EH (cell line): ENCODE results near the gene PDE2A.
A peak's percentile ranks its signal among the peaks of the same experiment; 100 is the strongest.

Experiments
- DNase-seq: peaks from one replicate; pipeline ENCODE4 v3.0.0-alpha.2; 2015; ENCODE audit warnings: low read depth

The PDE2A gene

GRCh38 chr11:72613450-72613849 lies 60.8 kb downstream of the PDE2A start:
- no peak for DNase-seq

- DNase-seq, result no peak
Measured at GRCh38 chr11:72609476-72609875, 64.7 kb downstream of the PDE2A start.

- DNase-seq, result peak; percentile 33
Measured at GRCh38 chr11:72609045-72609444, 65.2 kb downstream of the PDE2A start.

GRCh38 chr11:72607496-72607895 lies 66.7 kb downstream of the PDE2A start:
- DNase-seq, result no peak

- DNase-seq, result no peak
Measured at GRCh38 chr11:72606748-72607468, 67.3 kb downstream of the PDE2A start.

GRCh38 chr11:72605973-72606747 lies 68.1 kb downstream of the PDE2A start:
- no peak for DNase-seq

GRCh38 chr11:72604256-72604655 lies 70.0 kb downstream of the PDE2A start:
- no peak for DNase-seq

GRCh38 chr11:72602250-72602904 lies 71.8 kb downstream of the PDE2A start:
- no peak for DNase-seq

- DNase-seq, result no peak
Measured at GRCh38 chr11:72600557-72600956, 73.7 kb downstream of the PDE2A start.

GRCh38 chr11:72599325-72600117 lies 74.7 kb downstream of the PDE2A start:
- peak; percentile 13 for DNase-seq

- DNase-seq, result peak; percentile 49
Measured at GRCh38 chr11:72598906-72599305, 75.3 kb downstream of the PDE2A start.

GRCh38 chr11:72598466-72598865 lies 75.8 kb downstream of the PDE2A start:
- DNase-seq, result no peak

GRCh38 chr11:72597721-72598120 lies 76.5 kb downstream of the PDE2A start:
- no peak for DNase-seq

- DNase-seq, result no peak
Measured at GRCh38 chr11:72595292-72595684, 78.9 kb downstream of the PDE2A start.

GRCh38 chr11:72594493-72595291 lies 79.5 kb downstream of the PDE2A start:
- DNase-seq, result no peak

GRCh38 chr11:72592698-72593495 lies 81.3 kb downstream of the PDE2A start:
- DNase-seq, result no peak

- DNase-seq, result no peak
Measured at GRCh38 chr11:72591785-72592502, 82.3 kb downstream of the PDE2A start.

- no peak for DNase-seq
Measured at GRCh38 chr11:72591023-72591422, 83.2 kb downstream of the PDE2A start.

GRCh38 chr11:72589802-72590761 lies 84.1 kb downstream of the PDE2A start:
- DNase-seq, result peak; percentile 17
